GM21825 (cell line): ENCODE measurements around the gene ATP10B.
"Not testable (repeated sequence)": the region's sequence is repeated elsewhere in the genome, so short reads cannot be mapped to it uniquely, and the experiment has no call there.

Experiments used
- ATAC-seq: cut with Tn5 transposase; IDR thresholded peaks from one replicate; pipeline ENCODE4 v1.9.1; 2021; ENCODE audit warnings: mild to moderate bottlenecking, moderate library complexity; ENCODE audit not compliant: unreplicated experiment

The ATP10B gene, protein sequence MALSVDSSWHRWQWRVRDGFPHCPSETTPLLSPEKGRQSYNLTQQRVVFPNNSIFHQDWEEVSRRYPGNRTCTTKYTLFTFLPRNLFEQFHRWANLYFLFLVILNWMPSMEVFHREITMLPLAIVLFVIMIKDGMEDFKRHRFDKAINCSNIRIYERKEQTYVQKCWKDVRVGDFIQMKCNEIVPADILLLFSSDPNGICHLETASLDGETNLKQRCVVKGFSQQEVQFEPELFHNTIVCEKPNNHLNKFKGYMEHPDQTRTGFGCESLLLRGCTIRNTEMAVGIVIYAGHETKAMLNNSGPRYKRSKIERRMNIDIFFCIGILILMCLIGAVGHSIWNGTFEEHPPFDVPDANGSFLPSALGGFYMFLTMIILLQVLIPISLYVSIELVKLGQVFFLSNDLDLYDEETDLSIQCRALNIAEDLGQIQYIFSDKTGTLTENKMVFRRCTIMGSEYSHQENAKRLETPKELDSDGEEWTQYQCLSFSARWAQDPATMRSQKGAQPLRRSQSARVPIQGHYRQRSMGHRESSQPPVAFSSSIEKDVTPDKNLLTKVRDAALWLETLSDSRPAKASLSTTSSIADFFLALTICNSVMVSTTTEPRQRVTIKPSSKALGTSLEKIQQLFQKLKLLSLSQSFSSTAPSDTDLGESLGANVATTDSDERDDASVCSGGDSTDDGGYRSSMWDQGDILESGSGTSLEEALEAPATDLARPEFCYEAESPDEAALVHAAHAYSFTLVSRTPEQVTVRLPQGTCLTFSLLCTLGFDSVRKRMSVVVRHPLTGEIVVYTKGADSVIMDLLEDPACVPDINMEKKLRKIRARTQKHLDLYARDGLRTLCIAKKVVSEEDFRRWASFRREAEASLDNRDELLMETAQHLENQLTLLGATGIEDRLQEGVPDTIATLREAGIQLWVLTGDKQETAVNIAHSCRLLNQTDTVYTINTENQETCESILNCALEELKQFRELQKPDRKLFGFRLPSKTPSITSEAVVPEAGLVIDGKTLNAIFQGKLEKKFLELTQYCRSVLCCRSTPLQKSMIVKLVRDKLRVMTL (N-terminal part only)

DNA sequence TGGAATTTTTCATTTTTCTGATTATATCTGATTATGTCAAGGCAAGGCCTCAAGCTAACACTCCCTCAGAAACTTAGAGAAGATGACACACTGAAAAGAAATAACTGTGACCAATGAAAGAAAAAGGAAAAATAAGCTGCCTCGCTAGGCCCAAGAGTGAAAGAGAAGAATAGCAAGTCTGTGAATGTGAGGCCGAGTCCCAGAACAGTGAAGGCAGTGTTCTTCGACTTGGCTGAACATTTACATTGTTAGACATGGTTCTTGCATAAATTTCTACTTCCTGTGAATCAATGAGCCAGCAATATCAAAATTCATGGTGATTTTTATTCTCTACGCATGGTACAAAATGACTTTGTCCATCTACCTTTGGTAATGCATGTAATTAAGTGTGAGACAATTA lies at the start of gene ATP10B:
ATP10B (minus strand) TSS at position 163 of the 400 bp plus-strand sequence. CDS start 164,137 bp downstream, outside the sequence.
- no peak for ATAC-seq

DNA sequence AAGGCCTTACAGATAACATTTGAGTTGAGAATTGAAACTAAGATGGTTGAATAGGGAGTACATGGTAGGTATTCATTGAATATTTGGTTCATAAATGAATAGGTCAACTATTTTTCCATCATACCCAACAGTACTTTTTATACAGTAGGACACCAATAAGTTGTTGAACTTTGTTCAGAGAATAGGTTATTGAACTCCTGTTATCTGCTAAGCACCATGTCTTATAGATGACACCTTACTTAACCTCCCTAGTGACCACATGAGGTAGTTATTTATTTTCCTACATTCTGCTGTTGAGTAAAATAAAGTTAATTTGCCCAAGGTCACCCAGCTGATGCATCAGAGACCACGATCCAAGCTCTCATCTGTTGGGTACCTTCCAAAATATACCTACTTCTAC lies 49.6 kb upstream of the ATP10B start:
- ATAC-seq = no peak

GRCh38 chr5:160899735-160900134 lies 47.7 kb upstream of the ATP10B start:
- ATAC-seq = no peak

DNA sequence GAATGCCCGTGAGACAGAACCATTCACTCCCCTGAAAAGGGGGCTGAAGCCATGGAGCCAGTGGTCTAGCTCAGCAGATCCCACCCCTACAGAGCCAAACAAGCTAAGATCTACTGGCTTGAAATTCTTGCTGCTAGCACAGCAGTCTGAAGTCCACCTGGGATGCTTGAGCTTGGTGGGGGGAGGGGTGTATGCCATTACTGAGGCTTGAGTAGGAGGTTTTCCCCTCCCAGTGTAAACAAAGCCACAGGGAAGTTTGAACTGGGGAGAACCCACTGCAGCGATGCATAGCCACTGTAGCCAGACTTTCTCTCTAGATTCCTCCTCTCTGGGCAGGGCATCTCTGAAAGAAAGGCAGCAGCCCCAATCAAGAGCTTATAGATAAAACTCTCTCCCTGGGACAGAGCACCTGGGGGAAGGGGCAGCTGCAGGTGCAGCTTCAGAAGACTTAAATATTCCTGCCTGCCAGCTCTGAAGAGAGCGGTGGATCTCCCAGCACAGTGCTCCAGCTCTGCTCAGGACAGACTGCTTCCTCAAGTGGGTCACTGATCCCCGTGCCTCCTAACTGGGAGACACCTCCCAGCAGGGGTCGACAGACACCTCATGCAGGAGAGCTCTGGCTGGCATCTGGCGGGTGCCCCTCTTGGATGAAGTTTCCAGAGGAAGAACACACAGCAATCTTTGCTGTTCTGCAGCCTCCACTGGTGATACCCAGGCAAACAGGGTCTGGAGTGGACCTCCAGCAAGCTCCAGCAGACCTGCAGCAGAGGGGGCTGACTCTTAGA lies 41.4 kb upstream of the ATP10B start:
- not testable (repeated sequence) for ATAC-seq

DNA sequence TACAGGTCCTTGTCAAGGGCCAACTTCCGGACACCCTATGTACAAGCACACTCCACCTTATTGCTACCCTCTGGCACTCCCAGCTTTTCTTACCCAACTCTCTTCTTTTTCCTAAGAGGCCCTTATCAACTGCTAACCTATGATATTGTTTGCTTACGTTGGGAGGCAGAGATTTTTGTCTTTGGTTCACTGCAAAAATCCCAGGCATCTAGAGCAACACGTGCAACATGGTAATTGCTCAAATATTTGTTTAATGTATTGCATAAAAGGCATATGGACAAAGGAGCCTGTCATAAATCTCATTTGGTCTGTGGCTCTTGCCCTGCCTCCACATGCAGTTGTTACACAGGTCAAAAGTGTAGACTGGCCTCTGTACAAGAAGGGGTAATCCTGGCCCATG lies 35.8 kb upstream of the ATP10B start:
- no peak for ATAC-seq

- ATAC-seq = not testable (repeated sequence)
Measured at GRCh38 chr5:160873560-160874200, 21.7 kb upstream of the ATP10B start.

DNA sequence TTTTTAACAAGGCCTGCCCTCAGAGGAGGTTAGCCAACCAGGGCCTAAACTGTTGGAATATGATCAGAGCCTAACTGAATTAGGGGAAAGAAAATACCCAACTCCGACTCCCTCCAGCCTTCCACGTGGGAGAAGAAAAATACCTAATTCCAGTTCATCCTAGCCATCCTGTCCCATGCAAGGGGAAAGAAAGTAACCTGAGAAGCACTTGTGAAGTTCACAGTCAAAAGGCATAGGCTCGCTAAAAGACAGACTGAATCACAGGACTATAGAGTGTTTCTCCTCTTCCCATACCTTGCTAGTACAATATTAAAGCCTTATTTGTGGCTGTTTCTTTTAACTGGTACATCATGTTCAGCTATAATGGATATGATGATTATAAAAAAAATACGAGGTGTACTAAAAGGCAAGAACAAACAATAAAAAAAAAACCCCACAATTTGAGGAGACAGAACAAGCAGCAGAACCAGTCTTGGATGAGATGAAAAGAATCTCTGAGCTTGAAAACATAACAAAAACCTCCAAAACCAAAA lies 18.0 kb upstream of the ATP10B start:
- no peak for ATAC-seq

- ATAC-seq = no peak
Measured at GRCh38 chr5:160867976-160868375, 16.0 kb upstream of the ATP10B start.

- ATAC-seq = no peak
Measured at GRCh38 chr5:160851451-160851850, 560 bp downstream of the ATP10B start.

DNA sequence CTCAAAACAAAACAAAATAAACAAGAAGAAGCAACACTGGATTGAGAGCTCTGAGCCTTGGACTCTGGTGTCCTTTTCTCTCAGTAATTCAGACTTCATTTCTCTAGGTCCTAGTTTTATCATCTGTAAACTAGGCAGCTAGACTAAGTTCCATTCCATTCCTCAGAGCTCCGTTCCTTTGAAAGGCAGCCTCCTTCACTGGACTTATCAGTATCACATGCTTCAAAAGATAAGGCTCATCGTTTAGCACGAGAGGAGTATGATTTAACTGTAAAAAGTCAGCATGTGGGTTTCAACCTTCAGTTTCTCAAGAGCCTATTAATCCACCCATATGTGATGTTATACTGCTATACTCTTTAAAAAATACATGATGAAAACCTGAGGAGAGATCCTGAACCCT lies 1.6 kb downstream of the ATP10B start:
- ATAC-seq = no peak

DNA sequence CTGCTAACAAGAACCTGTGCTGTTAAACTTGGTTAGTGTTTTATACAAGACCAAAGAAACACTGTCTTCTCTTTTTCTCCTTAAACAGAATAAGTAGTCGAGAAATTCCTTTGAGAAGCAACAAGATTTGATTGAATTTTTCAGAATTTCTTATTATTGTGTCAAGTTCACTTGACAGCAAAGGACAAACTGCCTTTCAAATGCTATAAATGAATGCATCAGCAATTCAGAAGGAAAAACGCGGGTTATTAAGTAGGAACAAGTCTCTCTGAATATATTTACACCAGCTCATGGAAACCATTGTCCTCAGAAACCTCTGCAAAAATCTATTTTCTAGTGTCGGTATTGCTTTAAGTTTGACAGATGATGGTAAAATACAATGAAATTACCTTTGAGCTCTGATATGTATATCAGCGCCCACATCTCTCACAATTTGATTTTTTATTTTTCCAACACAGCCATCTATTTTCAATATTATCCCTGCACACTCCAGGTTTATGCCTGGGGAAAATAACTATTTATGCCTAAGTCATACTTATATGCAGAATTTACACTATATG lies 4.4 kb downstream of the ATP10B start:
- ATAC-seq = no peak

GRCh38 chr5:160846642-160847041 lies 5.4 kb downstream of the ATP10B start:
- no peak for ATAC-seq

DNA sequence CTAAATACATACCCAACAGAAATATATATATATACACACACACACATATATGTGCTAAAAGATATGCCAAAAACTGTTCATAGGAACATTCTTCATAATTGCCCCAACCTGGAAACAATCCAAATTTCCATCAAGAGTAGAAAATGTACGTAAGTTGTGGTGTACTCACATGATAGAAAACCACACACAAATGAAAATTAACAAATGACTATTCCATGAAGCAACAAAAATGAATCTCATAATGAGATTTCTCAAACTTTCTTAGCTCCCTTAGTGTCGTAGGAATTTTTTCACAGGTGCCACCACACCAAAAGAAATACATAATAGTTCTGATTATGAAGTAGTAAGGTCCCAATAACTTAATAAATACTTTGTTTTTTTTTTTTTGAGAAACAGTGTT lies 7.8 kb downstream of the ATP10B start:
- no peak for ATAC-seq

DNA sequence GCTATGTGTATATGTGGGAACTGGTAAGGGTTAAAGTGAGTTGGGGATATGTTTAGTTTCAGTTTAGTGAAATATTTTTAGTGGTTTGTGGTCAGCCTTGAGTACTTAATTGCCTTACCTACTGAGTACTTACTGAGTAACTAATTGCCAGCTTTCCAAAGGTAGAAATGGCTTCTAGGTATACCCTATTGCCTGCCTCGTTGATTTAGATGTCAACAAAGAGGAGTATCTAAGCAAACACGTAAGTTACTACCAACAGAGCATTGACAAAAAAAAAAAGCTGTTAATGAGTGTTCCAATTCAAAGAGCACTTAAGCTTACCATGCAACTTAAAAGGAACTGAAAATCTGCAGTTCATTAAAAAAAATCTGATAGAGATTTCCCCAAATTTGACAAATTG lies 8.8 kb downstream of the ATP10B start:
- peak; percentile 99 for ATAC-seq

DNA sequence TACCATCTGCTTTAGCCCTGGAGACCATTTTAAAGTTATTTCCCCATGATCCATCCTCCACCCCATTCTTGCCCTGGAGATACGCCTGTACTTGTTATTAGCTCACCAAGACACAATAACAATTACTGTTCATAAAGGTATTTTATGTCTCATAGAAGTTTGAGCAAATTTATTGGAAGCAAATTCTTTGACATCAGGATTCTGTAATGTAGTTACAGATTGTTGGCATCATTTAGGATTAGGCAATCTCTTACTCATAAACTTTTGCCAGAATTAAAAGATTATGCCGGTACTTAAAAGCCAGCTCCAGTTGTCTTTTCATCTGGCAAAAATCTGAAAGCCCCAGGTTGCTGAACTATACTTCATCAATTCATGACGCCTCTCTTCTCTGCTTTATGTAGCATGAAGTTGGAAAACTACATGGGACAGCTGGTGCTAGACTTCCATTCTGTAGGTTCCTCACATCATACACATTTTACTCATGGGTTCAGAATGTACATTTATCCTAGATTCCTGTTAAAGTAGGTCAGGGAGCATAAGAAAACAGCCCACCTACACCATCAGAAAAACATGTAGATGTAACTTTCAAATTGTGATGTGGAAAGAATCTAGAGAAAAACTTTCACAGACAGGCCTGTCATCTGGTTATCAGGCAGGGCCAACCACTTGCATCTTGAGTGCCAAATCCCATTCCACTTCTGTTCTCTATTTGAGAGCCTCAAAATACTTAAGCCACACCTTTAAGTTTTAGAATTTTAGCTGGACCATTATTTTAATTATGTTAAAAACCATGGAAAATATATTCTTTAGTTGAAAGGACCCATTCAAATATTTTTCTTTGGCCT lies 14.0 kb downstream of the ATP10B start:
- ATAC-seq = no peak

DNA sequence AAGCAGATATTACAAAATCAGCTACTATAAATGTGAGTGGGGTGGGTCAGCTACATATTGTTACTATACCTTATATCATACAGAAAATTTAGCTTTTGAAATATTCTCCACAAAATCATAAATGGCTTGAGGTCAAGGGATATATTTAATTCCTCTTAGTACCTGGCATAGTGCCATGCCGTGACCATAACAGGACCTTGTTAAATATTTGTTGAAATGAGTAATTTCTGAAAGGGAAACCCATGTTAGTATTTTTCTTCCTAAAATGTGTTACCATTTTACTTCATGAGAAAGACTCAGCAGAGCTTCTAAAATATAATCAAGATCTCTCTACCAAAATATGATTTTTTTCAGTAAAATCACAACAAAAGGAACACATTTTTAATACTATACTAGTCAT lies 14.8 kb downstream of the ATP10B start:
- no peak for ATAC-seq

GRCh38 chr5:160835818-160836528 lies 16.0 kb downstream of the ATP10B start:
- ATAC-seq = peak; percentile 65

- ATAC-seq = peak; percentile 23
Measured at GRCh38 chr5:160835376-160835775, 16.6 kb downstream of the ATP10B start.
